ENCODE measurements around the gene ARSK.

- TF ChIP-seq SP1 (IDR thresholded peaks at IDR 0.05) = no peak
- no peak for TF ChIP-seq ELF4 (IDR thresholded peaks at IDR 0.05)
- no peak for TF ChIP-seq SUZ12 (IDR thresholded peaks at IDR 0.05)
Observed at GRCh38 chr5:95595289-95595931, 40.5 kb downstream of the ARSK start.

Measured in HEK293T (cell line).